Pancreas (tissue), 10 donors: ENCODE results near the gene CLPTM1. TPM values are rescaled to one million over a fixed set of nuclear protein-coding genes. Genes with fewer than 3 reads are reported as not detected.

Source experiments
- ATAC-seq, 4 donors: fragments of 200-7000 bp; cut with Tn5 transposase; one replicate each; pipeline versions ENCODE4 v1.8.0 to v1.9.1; 2020; ENCODE audit warnings: mild to moderate bottlenecking in 4 of 4, moderate library complexity in 4 of 4
- DNase-seq, 6 donors: peaks; one replicate each; pipeline ENCODE4 v3.0.0-alpha.2; 2020
- FAIRE-seq: peaks from 2 replicates; lab custom pipeline; 2012; peaks lifted over from hg19 to GRCh38; lab: Jason Lieb, UNC
- H3K27ac ChIP-seq, 4 donors: fragments of 200-600 bp; sonication (generic); 1 replicate in 3 of 4; 2 replicates in 1 of 4; pipeline versions ENCODE4 v1.5.0 to v1.8.0; 2020
- H3K27me3 ChIP-seq, 4 donors: fragments of 200-600 bp; one replicate each; pipeline ENCODE4 v1.8.0; 2021
- H3K36me3 ChIP-seq, 3 donors: fragments of 200-600 bp; sonication (generic) in 1 of 3; one replicate each; pipeline versions ENCODE4 v1.5.0 to v1.8.0; 2020 to 2021
- H3K4me1 ChIP-seq, 3 donors: fragments of 200-600 bp; one replicate each; pipeline ENCODE4 v1.8.0; 2021
- H3K4me3 ChIP-seq, 4 donors: fragments of 200-600 bp; sonication (generic) in 2 of 4; one replicate each; pipeline versions ENCODE4 v1.5.0 to v1.8.0; 2020 to 2021
- H3K9me3 ChIP-seq, 4 donors: fragments of 200-600 bp; one replicate each; pipeline ENCODE4 v1.8.0; 2021
- WGBS, 2 donors: extraction: QIAGEN DNeasy Blood & Tissue Kit; methylation state at CpG; one replicate each; pipeline ENCODE4 v1.1.7; 2013; 5-methylcytosine and 5-hydroxymethylcytosine counted together
- intact Hi-C, 3 donors: fragments of 100-400 bp; cut with DNase I; formaldehyde crosslinking; loops; one replicate each; pipeline versions ENCODE4 v1.11.1 to v1.14.2; 2022
- polyA plus RNA-seq, 2 donors: library from polyadenylated mRNA; stranded (reverse); fragments of 200-250 nt; gene quantifications; one replicate each; pipeline ENCODE4 v1.2.3, GENCODE V29; 2013
- total RNA-seq, 6 donors: library from RNA; stranded (reverse); fragmentation: NEBNext Ultra II Directional in 4 of 6; extraction: Animal tissue kit (Norgen Biotek cat#: 25700) in 4 of 6; gene quantifications; one replicate each; pipeline versions ENCODE4 v1.2.1 to v1.2.4, GENCODE V29; 2021 to 2023
- TF ChIP-seq, protein P1 (sequence below), 4 donors: fragments of 200-600 bp; sonication (generic) in 3 of 4; IDR thresholded peaks; one replicate each; pipeline versions ENCODE4 v1.5.0 to v1.8.0; 2021; ENCODE audit warnings: antibody characterized with exemption in 4 of 4
- donor health status: healthy with polysubstance abuse.
- donor health status: DM: no; HTN: no; CAD: no; lungs with moderate emphysema.
- donor health status: DM: no; HTN: no; CAD: no.
- donor health status: control.
- donor health status: control.
- donor health status: Bipolar disorder and iron deficiency.
- donor health status: DM: yes; HTN: yes; CAD: no.
- donor health status: DM: no; HTN: no; CAD: no.
- donor health status: DM: no; HTN: no; CAD: no.
- donor health status: DM: yes; HTN: yes; CAD: no.

CLPTM1 gene
- total and polyA plus RNA-seq, 8 donors: 56.4 to 81.9 (median 66.3) TPM

DNA sequence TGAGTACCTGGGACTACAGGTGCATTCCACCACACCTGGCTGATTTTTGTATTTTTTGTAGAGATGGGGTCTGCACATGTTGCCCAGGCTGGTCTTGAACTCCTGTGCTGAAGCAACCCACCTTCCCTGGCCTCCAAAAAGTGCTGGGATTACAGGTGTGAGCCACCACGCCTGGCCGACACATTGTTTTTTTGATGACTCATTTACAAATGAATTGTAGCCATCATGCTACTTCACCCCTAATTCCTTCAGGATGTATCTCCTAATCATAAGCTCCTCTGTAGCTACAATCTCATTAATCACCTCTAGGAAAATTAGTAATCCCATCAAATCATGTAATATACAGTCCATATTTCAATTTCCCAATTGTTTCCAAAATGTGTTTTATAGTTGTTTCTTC is 64.0 kb downstream of the CLPTM1 start:
- no peaks in the 10 kb centered on the region for H3K9me3 ChIP-seq
- no peaks in the 10 kb centered on the region for H3K36me3 ChIP-seq
- FAIRE-seq (no peak), DNase-seq (no peak), ATAC-seq (no peak)
- no peak overlapping the region for H3K4me3 ChIP-seq
- WGBS, 2 donors: 87 to 88% methylated on average over 2 of the region's 2 CpGs
- no peaks in the 10 kb centered on the region for H3K4me1 ChIP-seq
- intact Hi-C loops: no loop called here
- no peak overlapping the region for H3K27ac ChIP-seq
- no peaks in the 10 kb centered on the region for H3K27me3 ChIP-seq
- TF ChIP-seq, protein P1, sequence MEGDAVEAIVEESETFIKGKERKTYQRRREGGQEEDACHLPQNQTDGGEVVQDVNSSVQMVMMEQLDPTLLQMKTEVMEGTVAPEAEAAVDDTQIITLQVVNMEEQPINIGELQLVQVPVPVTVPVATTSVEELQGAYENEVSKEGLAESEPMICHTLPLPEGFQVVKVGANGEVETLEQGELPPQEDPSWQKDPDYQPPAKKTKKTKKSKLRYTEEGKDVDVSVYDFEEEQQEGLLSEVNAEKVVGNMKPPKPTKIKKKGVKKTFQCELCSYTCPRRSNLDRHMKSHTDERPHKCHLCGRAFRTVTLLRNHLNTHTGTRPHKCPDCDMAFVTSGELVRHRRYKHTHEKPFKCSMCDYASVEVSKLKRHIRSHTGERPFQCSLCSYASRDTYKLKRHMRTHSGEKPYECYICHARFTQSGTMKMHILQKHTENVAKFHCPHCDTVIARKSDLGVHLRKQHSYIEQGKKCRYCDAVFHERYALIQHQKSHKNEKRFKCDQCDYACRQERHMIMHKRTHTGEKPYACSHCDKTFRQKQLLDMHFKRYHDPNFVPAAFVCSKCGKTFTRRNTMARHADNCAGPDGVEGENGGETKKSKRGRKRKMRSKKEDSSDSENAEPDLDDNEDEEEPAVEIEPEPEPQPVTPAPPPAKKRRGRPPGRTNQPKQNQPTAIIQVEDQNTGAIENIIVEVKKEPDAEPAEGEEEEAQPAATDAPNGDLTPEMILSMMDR (IDR thresholded peaks at IDR 0.05): no peak

DNA sequence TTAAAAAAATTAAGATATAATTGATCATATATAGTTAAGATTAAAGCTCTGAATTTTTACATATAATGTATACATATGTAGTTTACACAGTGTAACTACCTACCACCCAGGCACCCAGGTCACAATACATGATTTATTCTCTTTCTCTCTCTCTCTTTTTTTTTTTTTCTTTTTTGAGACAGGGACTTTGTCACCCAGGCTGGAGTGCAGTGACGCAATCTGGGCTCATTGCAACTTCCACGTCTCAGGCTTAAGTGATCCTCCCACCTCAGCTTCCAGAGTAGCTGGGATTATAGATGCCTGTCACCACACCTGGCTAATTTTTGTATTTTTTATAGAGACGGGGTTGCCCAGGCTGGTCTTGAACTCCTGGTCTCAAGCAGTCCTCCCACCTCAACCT is 64.9 kb downstream of the CLPTM1 start:
- FAIRE-seq: no peak
- Histone ChIP-seq H3K4me3 (no peak overlapping the region), H3K36me3 (no peaks in the 10 kb centered on the region), H3K4me1 (no peaks in the 10 kb centered on the region), H3K27ac (no peak overlapping the region), H3K9me3 (no peaks in the 10 kb centered on the region), H3K27me3 (no peaks in the 10 kb centered on the region)
- 86 to 87% methylated on average over 3 of the region's 3 CpGs for WGBS, 2 donors
- no peak for ATAC-seq
- TF ChIP-seq, protein P1 (IDR thresholded peaks at IDR 0.05): no peak
- no peak for DNase-seq
- intact Hi-C loops: no loop called here

DNA sequence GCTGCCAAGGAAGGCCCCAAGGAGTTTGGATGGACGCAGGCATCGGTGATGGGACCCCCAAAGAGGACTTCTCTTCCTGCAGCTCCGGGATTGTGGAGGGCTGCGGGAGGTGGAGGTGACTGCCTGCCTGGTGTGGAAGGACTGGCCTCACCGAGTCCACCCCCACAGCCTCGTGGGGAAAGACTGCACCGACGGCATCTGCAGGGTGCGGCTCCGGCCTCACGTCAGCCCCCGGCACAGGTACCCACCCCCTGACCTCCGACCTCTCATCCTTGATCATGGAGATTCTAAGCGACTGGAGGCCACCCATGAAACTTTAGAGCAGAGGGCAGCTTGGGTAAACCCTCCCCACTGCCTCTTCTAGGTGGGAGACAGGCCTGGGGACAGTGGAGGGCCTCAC is 66.8 kb downstream of the CLPTM1 start:
- Histone ChIP-seq H3K4me1 (no peaks in the 10 kb centered on the region), H3K9me3 (no peaks in the 10 kb centered on the region), H3K36me3 (no peaks in the 10 kb centered on the region), H3K27ac (no peak overlapping the region), H3K27me3 (no peaks in the 10 kb centered on the region), H3K4me3 (no peak overlapping the region)
- DNase-seq: no peak
- intact Hi-C loops: no loop called here
- no peak for FAIRE-seq
- TF ChIP-seq, protein P1 (IDR thresholded peaks at IDR 0.05): no peak
- no peak for ATAC-seq
- 86 to 87% methylated on average over 14 of the region's 14 CpGs for WGBS, 2 donors

DNA sequence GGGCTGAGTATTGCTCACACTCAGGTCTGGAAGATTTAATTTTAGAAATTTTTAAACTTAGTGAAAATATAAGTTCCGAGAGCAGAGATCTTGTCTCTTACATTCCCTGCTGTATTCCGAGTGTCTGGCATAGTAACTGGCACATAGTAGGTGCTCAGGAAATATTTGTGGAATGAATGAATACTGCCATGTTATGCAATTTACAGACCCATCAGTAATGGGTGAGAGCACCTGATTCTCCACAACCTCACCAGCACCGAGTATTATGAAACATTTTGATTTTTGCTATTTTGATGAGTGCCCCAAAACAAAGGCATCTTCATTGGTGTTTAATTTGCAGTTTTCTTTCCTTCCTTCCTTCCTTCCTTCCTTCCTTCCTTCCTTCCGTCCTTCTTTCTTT is 67.9 kb downstream of the CLPTM1 start:
- TF ChIP-seq, protein P1 (IDR thresholded peaks at IDR 0.05): no peak
- intact Hi-C loops: no loop called here
- 89 to 95% methylated on average over 3 to 4 of the region's 4 CpGs for WGBS, 2 donors
- FAIRE-seq: no peak
- Histone ChIP-seq H3K27ac (no peak overlapping the region), H3K9me3 (no peaks in the 10 kb centered on the region), H3K4me3 (no peak overlapping the region), H3K36me3 (no peaks in the 10 kb centered on the region), H3K4me1 (no peaks in the 10 kb centered on the region), H3K27me3 (no peaks in the 10 kb centered on the region)
- no peak for DNase-seq
- no peak for ATAC-seq

DNA sequence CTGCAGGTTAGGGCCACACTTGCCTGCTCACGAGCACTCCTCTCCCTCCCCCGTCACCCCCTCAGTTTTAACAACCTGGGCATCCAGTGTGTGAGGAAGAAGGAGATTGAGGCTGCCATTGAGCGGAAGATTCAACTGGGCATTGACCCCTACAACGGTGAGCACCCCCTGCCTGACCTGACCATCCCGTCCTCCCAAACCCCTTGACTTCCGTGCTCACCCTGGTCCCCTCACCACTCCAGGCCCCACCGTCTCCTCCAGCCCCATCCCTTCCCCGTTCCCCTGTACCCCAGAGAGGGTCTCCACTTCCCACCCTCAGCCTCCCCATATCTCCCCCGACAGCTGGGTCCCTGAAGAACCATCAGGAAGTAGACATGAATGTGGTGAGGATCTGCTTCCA is 70.1 kb downstream of the CLPTM1 start:
- no peaks in the 10 kb centered on the region for H3K9me3 ChIP-seq
- DNase-seq: no peak
- intact Hi-C loops: no loop called here
- no peaks in the 10 kb centered on the region for H3K4me1 ChIP-seq
- peaks cover 0 to 5% (median 0%) of the 10 kb centered on the region in 3 donors for H3K36me3 ChIP-seq
- TF ChIP-seq, protein P1 (IDR thresholded peaks at IDR 0.05): no peak
- no peak overlapping the region for H3K4me3 ChIP-seq
- FAIRE-seq: no peak
- H3K27me3 ChIP-seq: no peaks in the 10 kb centered on the region
- no peak for ATAC-seq
- 92 to 93% methylated on average over 8 to 9 of the region's 9 CpGs for WGBS, 2 donors
- no peak overlapping the region for H3K27ac ChIP-seq
